Activated T-cell treated with anti-CD3 and anti-CD28 coated beads for 4 hours (primary cell): ENCODE data around the gene CTSC.

Experiments
- DNase-seq: peaks from one replicate; pipeline ENCODE4 v3.0.0-alpha.2; 2020

Gene CTSC

GRCh38 chr11:88337181-88337986, at the start of gene CTSC:
Gene CTSC, minus strand, starts transcription at chr11:88337736. Its CDS starts 64 bp downstream, at chr11:88337672.
- peak; percentile 85 for DNase-seq

DNA sequence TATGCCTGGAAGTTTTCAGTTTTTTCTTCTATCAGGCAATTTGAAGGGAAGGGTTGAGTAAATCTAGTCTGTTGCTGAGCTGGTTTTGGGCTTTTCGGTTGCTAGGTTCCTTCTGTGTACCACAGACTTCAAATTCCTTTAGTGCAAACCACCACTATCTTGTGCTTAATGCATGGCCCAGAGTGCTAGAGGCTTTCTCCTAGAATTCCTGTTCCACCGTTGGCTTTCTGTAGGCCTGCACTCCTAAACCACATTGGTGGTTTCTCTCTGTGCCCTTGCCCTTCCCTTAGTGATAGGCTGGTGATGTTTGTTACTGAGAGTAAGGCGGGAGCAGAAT, 47.1 kb upstream of the CTSC start:
- DNase-seq, result no peak

GRCh38 chr11:88384004-88384668, 46.6 kb upstream of the CTSC start:
- DNase-seq, result no peak

GRCh38 chr11:88383447-88383846, 45.9 kb upstream of the CTSC start:
- DNase-seq, result no peak

DNA sequence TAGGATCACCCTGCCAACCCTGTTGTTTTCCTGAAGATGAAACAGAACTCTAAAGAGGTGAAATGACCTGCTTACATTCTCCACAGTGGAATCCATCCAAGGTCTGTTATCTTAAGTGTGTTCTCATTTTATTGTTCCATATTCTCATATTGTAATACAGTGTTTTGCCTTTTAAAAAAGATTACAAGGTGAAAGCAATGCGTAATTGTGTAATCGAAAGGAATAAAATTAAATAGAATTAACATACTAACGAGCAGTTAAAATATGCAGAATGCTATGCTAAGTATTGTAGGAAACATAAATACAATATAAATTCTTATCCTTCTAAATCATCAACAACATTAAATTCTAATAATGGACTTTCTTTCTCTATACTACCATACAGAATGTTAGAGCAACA, 41.6 kb upstream of the CTSC start:
- DNase-seq, result no peak

- DNase-seq, result no peak
Observed at GRCh38 chr11:88378422-88379066, 41.0 kb upstream of the CTSC start.

DNA sequence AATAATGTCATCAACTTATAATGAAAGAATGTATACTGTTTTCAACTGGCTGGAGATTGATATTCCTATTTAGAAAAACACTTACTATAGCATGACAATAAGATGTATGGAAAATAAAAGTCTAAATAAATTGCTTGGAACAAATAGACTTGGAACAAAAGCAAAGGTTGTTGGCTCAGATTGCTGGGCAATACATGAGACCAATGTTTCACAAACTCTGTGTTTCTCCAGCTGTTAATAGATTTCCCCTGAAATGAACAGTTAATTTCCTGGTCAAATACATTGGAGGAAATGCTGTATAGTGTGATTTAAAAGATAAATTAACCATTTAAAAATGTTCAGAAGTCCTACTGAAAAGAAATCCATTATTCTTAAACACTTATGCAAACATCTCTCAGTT, 40.1 kb upstream of the CTSC start:
- DNase-seq, result no peak

- DNase-seq, result no peak
Observed at GRCh38 chr11:88377144-88377543, 39.6 kb upstream of the CTSC start.

DNA sequence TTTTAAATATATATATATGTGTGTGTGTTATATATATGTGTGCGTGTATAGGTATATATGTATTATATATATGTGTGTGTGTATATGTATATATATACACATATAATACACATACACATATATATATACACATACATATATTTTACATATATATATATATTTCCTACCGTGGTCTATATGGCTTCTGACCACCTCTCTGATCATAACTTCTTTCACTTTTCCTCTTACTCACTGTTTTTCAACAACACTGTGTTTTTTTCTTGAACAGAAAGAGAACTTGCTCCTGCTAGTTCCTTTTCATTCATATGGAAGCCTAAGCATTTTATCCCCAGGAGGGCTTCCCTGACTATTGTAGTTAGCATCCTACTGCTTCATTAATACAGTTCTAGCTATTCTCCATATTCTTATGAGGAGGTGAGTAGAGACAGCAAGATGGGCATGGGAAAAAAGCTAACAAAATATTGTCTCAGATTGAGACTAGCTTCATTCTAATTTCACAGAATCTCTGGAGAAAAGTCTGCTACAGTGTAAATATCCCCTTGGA, 38.5 kb upstream of the CTSC start:
- no peak for DNase-seq

- DNase-seq, result no peak
Observed at GRCh38 chr11:88370782-88371181, 33.2 kb upstream of the CTSC start.

DNA sequence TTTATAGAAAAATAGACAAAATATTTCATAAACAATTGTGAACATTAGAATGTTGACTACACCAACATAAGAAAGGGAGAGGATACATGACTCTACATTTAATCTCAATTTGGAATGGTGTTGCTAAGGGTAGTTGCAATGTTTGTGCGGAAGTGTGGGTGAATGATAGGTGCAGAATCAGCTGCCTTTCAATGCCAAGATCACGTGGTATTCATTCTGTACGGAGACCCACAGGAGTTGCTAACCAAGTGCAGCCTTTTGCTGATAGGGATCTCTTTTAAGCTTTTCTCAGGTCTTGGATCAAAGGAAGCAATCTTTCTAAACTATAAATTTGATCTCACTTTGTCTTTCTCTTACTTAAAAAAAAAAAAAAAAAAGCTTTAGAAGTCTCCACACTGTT, 29.8 kb upstream of the CTSC start:
- DNase-seq, result no peak

DNA sequence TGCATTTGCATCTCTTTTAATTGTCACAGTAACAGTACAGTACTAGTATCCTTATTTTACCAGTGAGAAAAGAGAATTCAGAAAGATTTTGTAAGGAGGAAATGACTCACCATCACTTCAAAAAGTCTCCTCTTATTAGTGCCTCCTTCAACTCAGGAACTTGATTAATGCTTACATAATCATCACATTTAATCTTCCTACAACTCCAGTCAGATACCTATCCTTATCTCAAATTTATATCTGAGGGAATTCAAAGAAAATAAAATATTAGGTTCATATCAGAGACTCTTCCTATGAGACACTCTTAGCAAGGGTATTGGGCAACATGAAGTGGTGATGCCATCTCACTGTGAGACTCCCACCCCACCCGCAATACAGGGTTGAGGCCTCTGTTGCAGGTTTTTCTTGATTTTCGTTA, 26.1 kb upstream of the CTSC start:
- DNase-seq, result no peak

DNA sequence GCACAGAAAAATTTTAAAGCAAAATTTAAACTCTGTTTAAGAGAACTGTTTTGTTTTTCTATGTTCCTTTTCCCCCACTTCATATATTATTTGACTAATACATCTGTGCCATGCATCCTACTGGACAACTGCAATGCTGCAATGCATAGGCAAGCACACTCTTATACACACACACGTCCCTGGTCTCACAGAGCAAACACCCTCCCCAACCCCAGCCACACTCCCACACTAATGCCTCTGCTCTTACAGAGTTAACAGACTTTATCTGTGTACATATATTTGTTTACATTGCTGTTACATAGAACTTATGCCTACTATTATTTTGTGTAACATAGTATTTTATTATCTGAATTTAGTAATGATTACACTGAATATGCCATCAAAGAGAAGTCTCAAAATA, 25.5 kb upstream of the CTSC start:
- no peak for DNase-seq

DNA sequence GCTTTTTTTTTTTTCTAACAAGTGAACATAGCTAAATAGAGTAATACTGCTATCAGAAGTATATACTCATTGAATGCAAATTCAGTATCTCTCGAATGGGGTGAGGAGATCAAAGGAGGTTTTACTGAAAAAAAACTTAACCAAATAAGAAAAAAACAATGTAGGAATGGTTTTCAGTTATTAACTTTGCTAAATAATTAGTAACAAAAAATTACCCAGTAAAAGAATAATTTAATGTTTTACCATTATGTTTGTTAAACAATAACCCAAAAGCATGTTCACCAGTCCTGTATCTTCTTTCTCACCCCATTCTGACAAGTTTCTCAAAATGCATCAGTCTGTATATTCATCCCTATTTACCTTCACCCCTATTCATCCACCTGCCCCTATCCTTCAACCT, 22.6 kb upstream of the CTSC start:
- DNase-seq, result no peak

- no peak for DNase-seq
Observed at GRCh38 chr11:88359541-88359940, 22.0 kb upstream of the CTSC start.

- DNase-seq, result no peak
Observed at GRCh38 chr11:88359114-88359513, 21.6 kb upstream of the CTSC start.

GRCh38 chr11:88358040-88358431, 20.5 kb upstream of the CTSC start:
- no peak for DNase-seq

- DNase-seq, result no peak
Observed at GRCh38 chr11:88357323-88358039, 19.9 kb upstream of the CTSC start.

- DNase-seq, result no peak
Observed at GRCh38 chr11:88355887-88356286, 18.4 kb upstream of the CTSC start.

DNA sequence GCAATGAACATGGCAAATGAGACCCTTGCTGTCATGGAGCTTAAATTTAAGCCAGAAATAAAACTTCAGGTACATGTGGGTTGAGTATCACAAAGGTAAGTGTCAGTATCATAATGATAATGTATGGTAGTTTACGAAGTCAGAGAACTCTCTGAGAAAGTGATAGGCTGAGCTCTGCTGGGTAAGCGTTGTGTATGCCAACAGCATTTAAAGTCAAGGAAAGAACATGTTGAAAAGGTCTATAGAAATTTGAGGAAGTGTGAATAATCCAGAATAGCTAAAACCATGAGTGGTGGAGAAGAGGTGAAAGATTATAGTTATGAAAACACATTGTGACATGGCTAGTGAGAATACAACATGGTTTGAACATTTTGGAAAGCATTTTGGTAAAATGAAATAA, 17.4 kb upstream of the CTSC start:
- DNase-seq, result no peak

DNA sequence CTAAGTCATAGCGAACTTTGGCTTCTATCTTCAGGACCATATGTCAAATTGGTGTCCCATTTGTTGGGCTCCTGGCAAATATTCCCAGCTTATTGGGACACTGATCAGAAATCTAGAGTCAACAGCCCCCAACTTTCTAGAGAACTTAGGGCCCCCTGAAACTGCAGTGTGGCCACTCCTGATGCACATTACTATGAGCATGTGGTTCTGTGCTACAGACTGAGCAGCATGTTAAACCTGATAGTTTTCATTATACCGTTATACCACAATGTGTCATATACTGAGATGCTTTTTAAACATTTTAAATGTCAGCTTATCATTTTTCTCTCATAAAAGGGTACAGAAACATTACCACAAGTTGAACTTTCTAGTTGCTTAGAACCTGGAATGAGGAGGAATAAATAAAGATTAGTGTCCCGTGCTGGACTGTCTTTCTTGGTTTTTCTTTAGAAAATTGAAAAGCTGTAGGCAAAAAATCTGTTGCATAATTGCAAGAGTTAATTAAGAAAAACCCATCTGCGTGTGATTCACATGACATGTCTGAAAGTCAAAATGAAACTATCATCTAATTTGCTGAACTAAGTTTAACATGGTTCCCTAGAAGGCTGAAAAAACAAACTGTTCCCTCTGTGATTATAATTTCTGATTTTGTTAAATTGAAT, 16.4 kb upstream of the CTSC start:
- DNase-seq, result no peak

GRCh38 chr11:88353386-88353785, 15.8 kb upstream of the CTSC start:
- DNase-seq, result no peak

- DNase-seq, result no peak
Observed at GRCh38 chr11:88352139-88352538, 14.6 kb upstream of the CTSC start.
